Measurements from ENCODE around the gene SEL1L2.
"Not testable (repeated sequence)": the region's sequence is repeated elsewhere in the genome, so short reads cannot be mapped to it uniquely, and the experiment has no call there.

The SEL1L2 gene

GRCh38 chr20:13990465-13990864 is at the start of gene SEL1L2:
Gene SEL1L2, minus strand, starts transcription at chr20:13990614. Its CDS starts 80 bp downstream, at chr20:13990534.
- DNase-seq = no peak

GRCh38 chr20:14036567-14036966 is 46.2 kb upstream of the SEL1L2 start:
- DNase-seq = no peak

- DNase-seq = no peak
These were observed 42.9 kb upstream of the SEL1L2 start for GRCh38 chr20:14033310-14033709.

- no peak for DNase-seq
These were observed 40.6 kb upstream of the SEL1L2 start for GRCh38 chr20:14030991-14031390.

- no peak for DNase-seq
These were observed 22.3 kb upstream of the SEL1L2 start for GRCh38 chr20:14012671-14013070.

- no peak for DNase-seq
These were observed 18.8 kb upstream of the SEL1L2 start for GRCh38 chr20:14009208-14009607.

GRCh38 chr20:14005996-14006395 is 15.6 kb upstream of the SEL1L2 start:
- no peak for DNase-seq

- DNase-seq = no peak
These were observed 10.5 kb upstream of the SEL1L2 start for GRCh38 chr20:14000917-14001316.

- DNase-seq = no peak
These were observed 5.9 kb upstream of the SEL1L2 start for GRCh38 chr20:13996265-13996664.

GRCh38 chr20:13995841-13996240 is 5.4 kb upstream of the SEL1L2 start:
- DNase-seq = peak; percentile 16 to 19

- DNase-seq = peak; percentile 47 to 58
These were observed 4.8 kb upstream of the SEL1L2 start, which contains the start of gene MACROD2 for GRCh38 chr20:13995086-13995665. Gene MACROD2, plus strand, starts transcription at chr20:13995516.

- not testable (repeated sequence) for DNase-seq
These were observed 1.5 kb upstream of the SEL1L2 start for GRCh38 chr20:13991955-13992354.

- no peak for DNase-seq
These were observed 897 bp upstream of the SEL1L2 start for GRCh38 chr20:13991311-13991710.

GRCh38 chr20:13984211-13984610 is 6.2 kb downstream of the SEL1L2 start:
- DNase-seq = no peak

- DNase-seq = no peak
These were observed 29.9 kb downstream of the SEL1L2 start for GRCh38 chr20:13960525-13960924.

- DNase-seq = no peak
These were observed 30.3 kb downstream of the SEL1L2 start for GRCh38 chr20:13960119-13960518.

- DNase-seq = no peak
These were observed 37.2 kb downstream of the SEL1L2 start for GRCh38 chr20:13953227-13953626.

GRCh38 chr20:13947719-13948118 is 42.7 kb downstream of the SEL1L2 start:
- no peak for DNase-seq

GRCh38 chr20:13941031-13941430 is 49.4 kb downstream of the SEL1L2 start:
- DNase-seq = no peak

GRCh38 chr20:13936781-13937576 is 53.4 kb downstream of the SEL1L2 start:
- DNase-seq = no peak

GRCh38 chr20:13934992-13935894 is 55.2 kb downstream of the SEL1L2 start:
- no peak for DNase-seq

GRCh38 chr20:13930281-13930680 is 60.1 kb downstream of the SEL1L2 start:
- DNase-seq = no peak

GRCh38 chr20:13929836-13930235 is 60.6 kb downstream of the SEL1L2 start:
- no peak for DNase-seq
